CD4-positive, alpha-beta T cell treated with Interleukin-15 for 4 hours (primary cell): ENCODE results near the gene DIO1.
A peak's percentile ranks its signal among the peaks of the same experiment; 100 is the strongest.
"Not testable (repeated sequence)": the region's sequence is repeated elsewhere in the genome, so short reads cannot be mapped to it uniquely, and the experiment has no call there.

Source experiments
- DNase-seq: peaks from one replicate; pipeline ENCODE4 v3.0.0-alpha.2; 2020; ENCODE audit warnings: low spot score

The DIO1 gene

DNA sequence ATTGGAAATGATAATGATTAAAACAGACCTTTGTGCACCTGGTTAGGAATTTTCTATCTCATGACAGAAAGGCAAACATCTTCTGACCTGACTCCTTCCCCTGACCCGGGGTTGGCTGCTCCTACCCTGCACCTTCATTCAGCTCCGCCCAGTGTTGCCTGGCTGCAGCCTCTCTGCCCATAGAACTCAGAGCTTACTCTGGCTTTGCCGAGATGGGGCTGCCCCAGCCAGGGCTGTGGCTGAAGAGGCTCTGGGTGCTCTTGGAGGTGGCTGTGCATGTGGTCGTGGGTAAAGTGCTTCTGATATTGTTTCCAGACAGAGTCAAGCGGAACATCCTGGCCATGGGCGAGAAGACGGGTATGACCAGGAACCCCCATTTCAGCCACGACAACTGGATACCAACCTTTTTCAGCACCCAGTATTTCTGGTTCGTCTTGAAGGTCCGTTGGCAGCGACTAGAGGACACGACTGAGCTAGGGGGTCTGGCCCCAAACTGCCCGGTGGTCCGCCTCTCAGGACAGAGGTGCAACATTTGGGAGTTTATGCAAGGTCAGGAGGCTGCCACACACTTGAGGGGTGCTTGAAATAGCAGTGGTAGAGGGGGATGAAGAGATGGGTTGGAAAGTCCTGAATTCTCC, at the start of gene DIO1:
Gene DIO1 (plus strand): TSS at position 189 of the 638 bp plus-strand sequence. CDS start 24 bp downstream, at position 213.
- DNase-seq: no peak

DNA sequence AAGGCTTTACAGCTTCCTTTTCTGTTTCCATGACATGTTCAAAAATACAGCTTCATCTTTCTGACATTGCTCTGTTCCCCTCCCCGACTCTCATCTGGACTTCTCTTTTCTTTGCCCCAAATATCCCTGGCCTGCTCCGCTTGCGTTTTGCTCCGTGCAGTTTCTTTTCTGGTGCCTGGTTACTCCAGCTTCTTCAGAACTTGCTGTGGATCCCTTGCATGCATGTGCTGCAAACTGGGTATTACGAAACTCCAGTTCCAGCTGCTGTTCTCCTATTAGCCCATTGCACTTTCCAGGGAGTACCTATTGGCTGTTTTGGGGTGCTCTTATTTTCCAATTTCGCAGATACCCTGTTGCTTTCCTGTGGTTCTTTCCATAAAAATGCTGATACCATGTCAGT, 46.0 kb upstream of the DIO1 start:
- no peak for DNase-seq

- DNase-seq: no peak
Measured at GRCh38 chr1:53850082-53850673, 43.8 kb upstream of the DIO1 start.

- DNase-seq: no peak
Measured at GRCh38 chr1:53851571-53852285, 42.3 kb upstream of the DIO1 start.

GRCh38 chr1:53860967-53861411, 33.0 kb upstream of the DIO1 start:
- peak; percentile 55 for DNase-seq

DNA sequence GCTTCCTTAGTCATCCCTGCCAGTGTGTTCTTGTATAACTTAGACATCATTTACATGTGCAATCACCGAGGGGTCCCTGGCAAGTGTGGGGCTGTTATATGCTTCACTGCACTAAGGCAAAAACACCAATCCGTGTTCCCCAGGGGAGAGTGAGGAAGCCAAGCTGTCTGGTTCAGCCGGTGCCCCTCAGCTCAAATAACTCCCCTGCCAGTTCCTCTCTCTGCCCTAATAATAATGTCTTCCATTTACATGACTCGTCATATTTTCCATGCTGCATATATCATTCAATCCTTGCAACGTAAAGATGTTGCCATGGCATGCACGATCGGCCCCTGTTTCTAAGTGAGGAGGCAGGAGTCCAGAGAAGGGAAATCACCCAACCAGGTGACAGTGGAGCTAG, 31.5 kb upstream of the DIO1 start:
- no peak for DNase-seq

GRCh38 chr1:53868565-53868964, 25.4 kb upstream of the DIO1 start:
- DNase-seq: no peak

- no peak for DNase-seq
Measured at GRCh38 chr1:53869454-53870117, 24.4 kb upstream of the DIO1 start.

DNA sequence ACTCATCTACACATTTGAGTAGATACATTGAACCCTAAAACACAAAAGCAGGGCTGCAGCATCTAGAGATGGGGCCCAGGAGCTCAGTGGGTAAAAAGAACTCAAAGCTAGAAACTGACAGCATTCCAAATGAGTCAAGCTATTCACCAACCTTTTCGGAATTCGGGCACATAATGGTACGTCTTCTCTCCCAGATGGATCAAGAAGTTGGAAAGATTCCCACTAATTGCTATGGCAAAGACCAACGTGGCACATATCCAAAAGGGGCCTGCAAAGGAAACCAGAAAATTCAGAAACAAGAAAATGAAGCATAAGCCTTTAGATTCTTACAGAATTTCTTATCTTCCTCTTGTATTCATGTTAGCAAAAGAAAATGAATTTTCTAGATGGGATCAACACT, 22.8 kb upstream of the DIO1 start:
- DNase-seq: no peak

DNA sequence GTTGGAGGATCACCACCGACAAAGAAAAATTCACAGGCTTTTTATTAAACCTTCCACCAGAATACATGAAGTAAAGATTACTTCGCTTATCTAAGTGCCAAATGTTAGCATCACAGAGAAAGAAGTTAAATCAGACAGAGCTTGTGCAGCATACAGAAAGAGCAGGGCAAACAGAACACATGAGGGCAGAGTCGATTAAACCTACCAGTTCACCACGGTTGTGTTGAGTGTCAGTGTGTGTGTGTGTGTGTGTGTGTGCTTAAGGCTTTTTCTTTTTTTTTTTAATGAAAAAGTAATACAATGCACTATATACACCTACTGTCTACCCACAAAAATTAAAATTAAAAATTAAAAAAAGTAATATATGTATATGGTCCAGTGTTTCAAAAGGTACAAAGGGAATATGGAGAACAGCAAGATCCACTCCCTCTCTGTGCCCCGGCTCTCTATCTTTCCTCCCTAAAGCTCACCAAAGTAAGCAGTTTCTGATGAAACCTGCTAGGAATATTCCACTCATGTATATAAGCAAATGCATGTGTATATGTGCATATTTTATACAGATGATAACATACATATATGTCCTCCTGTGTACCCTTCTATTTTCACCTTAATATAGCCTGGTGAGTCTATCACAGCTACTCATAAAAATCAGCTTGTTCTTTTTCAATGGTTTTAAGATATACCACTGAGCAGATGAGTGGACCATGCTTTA, 22.1 kb upstream of the DIO1 start:
- no peak for DNase-seq

GRCh38 chr1:53875150-53875549, 18.8 kb upstream of the DIO1 start:
- not testable (repeated sequence) for DNase-seq

GRCh38 chr1:53878492-53879105, 15.4 kb upstream of the DIO1 start:
- peak; percentile 42 for DNase-seq

GRCh38 chr1:53881853-53882252, 12.1 kb upstream of the DIO1 start:
- DNase-seq: not testable (repeated sequence)

GRCh38 chr1:53883600-53883999, 10.4 kb upstream of the DIO1 start:
- not testable (repeated sequence) for DNase-seq

- no peak for DNase-seq
Measured at GRCh38 chr1:53888681-53889080, 5.3 kb upstream of the DIO1 start.

GRCh38 chr1:53889304-53890298, 4.4 kb upstream of the DIO1 start, which contains the start of gene YIPF1:
TSS of gene YIPF1 (minus strand) at chr1:53889797. CDS start at chr1:53888937, 860 bp downstream.
- peak; percentile 83 for DNase-seq

DNA sequence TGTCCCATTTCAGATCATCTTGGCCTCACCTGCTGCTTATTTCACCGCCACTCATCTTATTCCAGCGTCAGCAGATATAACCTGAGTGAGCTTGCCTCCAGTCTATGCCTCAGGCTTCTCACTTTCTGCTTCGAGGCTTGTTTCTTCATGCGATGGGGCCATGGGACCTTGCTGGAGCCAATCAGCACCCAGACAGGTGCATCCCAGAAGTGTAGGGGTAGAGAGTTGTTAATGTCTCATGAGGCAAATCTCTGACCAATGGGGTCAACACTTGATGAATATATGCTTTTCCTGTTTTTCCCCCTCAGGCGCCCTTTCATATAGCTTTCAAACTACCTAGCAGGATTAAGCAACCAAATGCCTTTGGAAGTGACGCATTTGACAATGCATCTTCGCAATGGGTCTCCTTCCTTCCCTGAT, 3.5 kb upstream of the DIO1 start:
- no peak for DNase-seq

DNA sequence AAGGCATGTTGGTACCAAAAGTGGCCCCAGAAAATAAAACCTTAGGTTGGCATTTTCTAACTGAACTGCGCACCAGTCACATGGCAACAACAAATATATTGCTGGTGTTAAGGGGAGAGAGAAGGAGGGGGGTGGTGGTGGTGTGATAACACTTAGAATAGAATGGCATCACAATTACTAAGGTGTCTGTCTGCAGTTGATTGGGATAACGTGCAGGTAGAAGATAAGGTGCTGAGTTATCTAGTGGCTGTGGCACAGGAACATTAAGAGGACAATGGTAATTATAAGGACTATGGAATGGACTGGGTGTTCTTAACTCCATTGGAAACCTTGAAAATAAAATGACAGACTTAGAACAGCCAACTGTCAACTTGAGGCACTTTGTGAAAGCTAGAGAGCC, 3.0 kb upstream of the DIO1 start:
- DNase-seq: no peak

DNA sequence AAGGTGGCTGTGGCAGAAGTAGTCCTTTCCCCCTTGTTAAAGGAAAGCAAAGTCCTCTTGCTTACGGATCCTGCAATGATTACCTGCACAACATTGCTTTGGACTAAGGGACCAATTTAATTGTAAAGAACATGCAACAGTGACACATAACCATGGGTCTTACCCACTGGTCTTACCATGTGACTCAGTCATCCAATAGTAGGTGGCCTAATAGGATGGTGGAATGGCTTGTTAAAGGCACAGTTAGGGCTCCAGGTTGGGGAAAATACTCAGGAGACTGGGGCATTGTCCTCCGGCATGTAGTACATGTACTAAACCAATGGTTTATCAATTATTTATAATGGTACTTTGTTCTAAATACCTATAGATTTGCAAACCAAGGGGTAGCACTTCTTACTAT, 2.3 kb upstream of the DIO1 start:
- DNase-seq: no peak

- DNase-seq: no peak
Measured at GRCh38 chr1:53892911-53893310, 1.1 kb upstream of the DIO1 start.
